ENCODE results near the gene IFT57.

The IFT57 gene

DNA sequence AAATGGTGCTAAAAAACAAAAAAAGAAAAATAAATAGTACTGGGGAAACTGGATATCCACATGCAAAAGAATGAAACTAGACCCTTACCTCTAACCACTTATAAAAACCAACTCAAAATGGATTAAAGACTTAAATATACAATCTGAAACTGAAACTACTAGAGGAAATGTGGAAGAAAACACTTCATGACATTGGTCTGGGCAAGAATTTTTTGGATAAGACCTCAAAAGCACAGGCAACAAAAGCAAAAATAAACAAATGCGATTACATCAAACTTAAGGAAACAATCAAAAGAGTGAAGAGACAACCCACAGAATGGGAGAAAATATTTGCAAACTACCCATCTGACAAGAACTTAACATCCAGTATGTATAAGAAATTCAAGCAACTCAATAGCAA, 6.4 kb downstream of the IFT57 start:
- DNase-seq, result peak in 1 of 2 donors; percentile 9

DNA sequence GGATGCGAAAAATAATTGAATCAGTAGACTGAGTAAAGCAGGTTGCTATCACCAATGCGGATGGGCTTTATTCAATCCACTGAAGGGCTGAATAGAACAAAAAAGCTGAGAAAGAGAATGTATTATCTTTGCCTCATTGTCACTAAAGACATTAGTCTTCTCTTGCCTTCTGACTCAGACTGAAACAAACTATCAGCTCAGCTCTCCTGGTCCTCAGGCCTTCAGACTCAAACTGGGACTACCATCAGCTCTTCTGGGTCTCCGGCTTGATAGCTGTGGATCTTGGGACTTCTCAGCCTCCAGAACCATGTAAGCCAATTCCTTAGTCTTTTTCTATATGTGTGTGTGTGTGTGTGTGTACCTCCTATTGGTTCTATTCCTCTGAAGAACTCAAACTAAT, 12.6 kb downstream of the IFT57 start:
- no peak for DNase-seq

DNA sequence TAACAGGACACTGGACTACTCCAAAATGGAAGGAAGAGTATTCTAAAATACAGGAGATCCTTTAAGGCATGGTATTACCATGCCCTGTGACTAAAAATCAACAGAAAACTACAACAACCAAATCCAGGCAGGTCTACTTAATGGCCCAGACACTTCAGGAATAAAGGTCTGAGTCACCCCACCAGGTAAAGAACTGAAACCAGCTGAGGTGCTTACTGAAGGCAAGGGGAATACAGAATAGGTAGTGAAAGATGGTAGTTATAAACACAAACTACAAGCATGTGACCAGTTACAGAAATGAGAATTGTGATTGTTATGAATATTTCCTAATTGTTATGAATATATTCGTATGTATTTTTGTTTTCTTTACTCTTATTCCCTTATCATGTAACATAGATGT, 13.4 kb downstream of the IFT57 start:
- DNase-seq, result no peak

DNA sequence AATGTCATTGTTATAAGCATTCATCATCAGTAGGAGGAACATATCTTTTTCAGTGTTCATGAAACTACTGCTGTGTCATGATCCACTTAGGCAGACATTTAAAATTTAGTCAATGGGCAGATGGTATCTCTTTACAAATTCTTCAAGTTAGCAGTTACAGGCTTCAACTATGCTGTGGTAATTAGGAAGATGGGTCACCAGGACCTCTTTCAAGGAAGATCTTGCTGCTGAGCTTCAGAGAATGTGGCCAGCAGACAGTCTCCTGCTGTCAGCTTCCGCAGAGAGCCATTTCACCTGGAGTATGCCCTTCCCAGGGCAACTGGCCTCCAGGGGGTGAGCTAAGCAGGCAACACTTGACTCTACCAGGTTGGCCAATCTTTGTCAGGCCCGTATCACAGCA, 19.4 kb downstream of the IFT57 start:
- no peak for DNase-seq

DNA sequence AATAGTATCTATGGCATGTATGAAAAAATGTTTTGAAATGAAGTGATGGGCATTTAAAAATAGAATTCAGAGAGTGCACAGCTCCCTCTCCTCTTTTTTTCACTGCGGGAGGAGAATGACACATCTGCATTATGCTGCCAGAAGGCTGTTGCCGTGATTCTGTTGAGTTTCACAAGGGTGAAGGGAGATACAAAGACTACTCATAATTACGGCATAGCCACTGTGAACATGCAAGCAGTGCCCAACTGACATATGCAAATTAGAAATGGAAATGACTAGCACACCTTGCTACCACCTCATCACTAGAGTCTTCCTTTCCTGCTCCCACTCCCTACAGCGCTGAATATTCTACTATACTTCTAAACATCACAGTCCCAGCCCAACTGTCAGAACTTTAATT, 20.1 kb downstream of the IFT57 start:
- no peak for DNase-seq

DNA sequence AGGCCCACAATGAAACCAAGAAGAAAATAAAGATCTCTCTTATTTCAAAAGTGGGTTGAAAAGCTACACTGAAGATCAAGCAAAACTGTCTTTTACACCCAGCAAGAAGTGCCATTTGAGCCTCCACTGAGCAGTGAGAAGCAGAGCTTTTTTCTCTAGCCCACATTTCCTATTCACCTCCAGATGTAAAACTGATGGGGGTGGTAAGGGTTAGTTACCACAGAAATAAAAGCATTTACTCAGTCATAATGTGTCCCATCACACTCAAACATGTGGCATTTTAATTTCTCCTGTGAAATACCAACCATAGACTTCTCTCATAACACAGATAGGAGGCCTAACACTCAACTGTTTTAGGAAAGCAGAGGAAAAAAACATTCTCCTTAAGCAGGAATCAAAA, 21.0 kb downstream of the IFT57 start:
- no peak for DNase-seq

DNA sequence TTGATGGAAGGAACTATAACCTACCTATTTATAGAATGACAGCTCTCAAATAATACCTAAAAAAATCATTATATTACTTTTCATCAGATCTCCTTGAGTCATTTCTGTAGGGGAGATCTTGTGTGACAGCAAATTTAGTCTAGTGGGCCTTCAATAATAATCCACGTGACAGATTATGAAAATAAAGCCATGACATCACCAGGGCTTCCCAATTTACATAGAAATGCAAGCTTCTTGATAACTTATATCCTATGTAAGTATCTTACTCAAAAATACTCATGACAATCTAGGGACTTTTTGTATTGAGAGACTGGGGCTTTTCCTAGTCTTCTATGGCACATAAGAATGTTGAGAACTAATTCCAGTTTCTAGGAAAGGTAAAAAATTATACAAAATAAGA, 21.6 kb downstream of the IFT57 start:
- peak in 1 of 2 donors; percentile 63 for DNase-seq

DNA sequence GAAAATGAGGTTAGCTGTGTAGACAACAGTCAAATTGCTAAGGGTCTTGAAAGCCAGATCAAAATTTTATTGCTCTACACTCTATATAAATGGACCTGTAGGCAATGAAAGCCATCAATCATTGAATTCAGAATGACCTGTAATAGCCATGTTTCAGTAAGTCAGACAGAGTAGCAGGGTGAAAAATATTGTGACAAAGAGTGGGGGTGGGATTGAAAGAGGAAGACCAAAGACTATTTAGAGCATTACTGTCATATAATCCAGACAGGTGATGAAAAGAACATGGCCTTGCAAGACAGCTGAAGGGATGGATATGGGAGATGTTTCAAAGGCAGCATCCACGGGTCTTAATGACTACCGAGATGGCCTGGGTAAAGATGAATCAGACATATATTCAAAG, 22.2 kb downstream of the IFT57 start:
- DNase-seq, result no peak

DNA sequence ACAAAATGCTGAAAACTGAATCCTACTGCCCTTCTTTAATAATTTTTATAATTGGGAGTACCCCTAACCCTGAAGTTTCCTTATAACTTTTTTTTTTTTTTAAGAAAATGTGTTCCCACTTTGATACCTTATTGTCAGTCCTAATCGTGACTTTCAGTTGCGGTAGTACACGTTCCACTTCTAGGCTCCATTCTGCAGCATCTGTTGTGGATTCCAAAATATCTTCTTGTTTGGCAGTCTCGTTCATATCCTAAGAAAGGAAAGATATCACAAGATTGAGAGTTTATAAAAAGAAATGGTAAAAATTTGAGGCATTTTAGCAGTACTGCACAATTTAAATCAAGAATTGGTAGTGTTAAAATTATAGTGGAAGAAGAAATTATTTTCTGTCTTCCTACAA, 30.8 kb downstream of the IFT57 start:
- no peak for DNase-seq

DNA sequence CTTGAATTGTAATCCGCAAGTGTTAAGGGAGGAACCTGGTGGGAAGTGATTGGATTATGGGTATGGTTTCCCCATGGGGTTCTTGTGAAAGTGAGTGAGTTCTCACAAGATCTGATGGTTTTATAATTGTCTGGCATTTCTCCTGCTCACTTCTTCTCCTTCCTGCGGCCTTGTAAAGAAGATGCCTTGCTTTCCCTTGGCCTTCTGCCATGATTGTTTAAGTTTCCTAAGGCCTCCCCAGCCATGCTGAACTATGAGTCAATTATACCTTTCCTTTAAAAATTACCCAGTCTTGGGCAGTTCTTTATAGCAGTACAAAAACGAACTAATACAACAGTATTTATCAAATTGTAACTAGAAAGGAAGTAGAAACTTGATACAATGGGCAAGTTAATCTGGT, 31.9 kb downstream of the IFT57 start:
- DNase-seq, result no peak

DNA sequence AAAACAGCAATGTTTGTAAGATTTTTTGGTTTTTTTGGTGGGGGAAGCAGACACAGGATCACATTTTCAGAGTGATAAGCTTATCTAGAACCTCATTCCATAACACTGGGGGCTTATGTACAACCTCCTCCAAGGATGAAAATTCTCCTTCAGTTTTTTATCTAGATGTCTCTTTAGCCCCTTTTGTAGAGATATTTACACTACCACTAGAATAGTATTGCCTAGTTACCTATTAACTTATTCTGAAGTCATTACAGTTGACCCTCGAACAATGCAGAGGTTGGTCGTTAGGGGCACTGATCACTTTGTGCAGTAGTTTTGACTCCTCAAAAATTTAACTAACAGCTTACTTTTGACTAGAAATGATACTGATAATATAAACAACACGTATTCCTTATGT, 32.8 kb downstream of the IFT57 start:
- DNase-seq, result no peak

DNA sequence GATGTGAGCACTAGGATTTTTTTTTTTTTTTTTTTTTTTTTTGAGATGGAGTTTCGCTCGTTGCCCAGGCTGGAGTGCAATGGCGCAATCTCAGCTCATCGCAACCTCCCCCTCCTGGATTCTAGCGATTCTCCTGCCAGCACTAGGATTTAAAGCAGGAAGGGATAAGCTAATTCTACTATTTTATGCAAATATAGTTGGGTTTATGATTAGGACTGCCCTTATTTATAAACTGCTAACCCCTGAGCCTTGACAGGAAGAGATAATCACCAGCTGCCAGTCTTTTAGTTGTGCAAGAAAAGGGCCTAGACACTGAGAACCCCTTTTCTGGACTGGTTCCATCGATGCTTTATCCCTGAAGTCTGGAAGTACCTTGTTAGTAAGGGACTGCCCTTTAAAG, 36.7 kb downstream of the IFT57 start:
- no peak for DNase-seq

DNA sequence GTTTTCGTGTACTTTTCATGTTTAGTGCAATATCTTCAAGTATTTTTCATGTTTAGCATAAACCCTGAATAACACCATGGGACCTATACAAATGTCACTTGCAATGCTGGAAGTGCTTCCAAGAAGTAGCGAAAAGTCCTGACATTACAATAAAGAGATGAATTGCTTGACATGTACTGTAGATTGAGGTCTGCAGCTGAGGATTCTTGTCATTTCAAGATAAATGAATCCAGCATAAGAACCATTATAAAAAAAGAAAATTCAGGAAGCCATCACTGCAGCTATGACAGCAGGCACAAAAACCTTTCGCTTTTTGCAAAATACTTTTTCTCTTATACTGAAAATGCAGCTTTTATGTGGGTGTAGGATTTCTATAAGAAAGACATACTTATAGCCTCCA, 37.4 kb downstream of the IFT57 start:
- DNase-seq, result no peak

DNA sequence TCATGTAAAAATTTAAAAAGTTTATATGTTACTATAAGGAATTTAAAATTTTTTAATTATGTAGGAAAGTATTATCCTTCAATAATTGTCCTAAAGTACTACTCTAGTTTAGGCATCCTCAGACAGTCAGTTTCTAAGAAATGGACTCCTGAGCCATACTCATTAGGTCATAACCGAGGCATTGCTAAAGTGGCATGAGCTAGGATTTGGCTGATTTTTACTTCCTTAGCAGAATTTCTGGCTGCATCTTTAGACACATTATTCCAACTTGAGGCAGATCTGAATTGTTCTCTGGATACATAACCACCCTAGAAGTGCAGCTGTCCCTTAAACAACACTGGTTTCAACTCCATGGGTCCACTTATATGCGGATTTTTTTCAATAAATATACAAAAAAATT, 38.3 kb downstream of the IFT57 start:
- DNase-seq, result peak in 1 of 2 donors; percentile 25

DNA sequence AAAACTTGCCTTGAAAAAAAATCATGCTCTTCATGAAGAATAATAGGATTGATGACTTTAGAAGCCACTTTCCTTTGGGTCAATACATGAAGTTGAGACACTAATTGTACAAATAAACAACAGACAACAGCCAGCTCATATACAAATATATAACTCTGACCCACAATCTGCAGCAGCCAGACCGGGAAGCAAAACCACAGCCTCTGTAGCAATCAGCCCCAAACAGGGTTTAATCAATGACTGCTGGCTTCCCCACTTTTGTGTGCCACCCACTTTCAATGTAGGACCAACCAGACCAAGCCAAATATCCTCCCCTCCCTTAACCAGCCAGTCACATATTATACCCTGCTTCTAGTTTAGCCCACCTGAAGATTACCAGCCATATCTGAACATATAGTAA, 39.0 kb downstream of the IFT57 start:
- DNase-seq, result peak; percentile 23 to 37

DNA sequence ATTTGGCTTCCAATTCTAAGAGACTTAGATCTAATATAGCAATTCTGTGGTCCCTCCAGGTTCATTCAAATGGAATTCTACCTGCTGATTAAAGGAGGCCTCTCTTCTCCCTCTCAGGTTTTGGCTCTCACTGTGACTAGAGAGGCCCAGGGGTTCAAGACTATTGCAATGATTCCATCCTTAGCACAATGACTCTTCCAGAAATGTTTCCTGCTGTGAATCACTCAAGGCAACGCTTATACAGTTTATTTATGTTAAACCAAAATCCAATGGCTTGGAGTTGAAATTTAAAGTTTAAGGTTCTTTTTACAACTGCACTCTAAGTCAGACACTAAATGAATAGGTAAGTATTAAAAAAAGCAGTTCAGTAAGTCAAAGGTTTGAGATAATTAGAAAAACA, 39.9 kb downstream of the IFT57 start:
- DNase-seq, result no peak

DNA sequence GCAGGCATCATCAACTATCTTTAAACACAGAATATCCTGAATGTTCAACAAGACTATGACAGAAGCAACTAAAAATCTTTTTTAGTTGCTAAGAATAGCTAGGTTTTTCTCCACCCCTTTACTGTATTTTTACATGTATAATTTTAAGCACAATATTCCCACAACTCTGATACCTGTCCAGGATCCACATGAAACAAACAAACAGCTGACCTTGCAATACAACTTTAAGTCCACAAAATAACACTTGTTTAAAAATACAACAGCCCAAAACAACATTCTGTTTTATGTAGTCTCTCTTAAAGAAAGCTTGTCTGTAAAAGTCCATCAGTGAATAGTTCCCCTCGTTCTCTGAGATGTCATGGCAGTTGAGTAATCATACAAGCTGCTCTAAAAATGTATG, 41.1 kb downstream of the IFT57 start:
- no peak for DNase-seq

DNA sequence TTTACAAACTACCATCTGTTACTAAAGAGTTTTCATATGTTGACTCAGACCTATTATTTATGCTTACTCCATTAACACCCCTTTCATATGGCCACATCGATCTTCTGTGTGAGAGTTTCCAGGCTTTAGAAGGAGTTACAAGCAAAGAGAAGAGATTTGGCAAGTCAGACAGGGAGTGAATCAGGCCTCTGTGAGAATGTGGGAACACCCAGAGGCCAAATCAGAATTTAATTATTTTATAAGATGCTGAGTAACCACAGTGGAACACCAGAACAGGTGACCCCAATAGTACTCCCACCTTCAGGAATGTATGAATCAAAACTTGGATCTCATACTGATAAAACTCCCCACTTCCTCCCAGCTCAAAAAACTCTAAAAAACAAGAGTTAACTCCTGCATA, 42.0 kb downstream of the IFT57 start:
- no peak for DNase-seq

DNA sequence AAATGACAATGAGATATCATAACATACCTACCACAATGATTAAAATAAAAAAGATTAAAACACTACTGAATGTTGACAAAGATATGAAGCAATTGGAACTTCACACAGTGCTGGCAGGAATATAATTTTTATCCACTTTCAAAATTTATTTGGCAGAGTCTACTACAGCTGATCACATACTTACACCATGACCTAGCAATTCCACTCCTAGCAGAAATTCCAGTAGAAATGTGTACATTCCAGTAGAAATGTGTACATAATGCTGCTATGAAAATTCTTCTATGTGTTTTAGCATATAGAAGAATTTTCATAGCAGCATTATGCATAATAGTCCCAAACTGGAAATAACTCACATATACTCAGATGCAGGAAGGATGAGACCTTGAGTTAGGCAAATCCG, 43.5 kb downstream of the IFT57 start:
- DNase-seq, result no peak

DNA sequence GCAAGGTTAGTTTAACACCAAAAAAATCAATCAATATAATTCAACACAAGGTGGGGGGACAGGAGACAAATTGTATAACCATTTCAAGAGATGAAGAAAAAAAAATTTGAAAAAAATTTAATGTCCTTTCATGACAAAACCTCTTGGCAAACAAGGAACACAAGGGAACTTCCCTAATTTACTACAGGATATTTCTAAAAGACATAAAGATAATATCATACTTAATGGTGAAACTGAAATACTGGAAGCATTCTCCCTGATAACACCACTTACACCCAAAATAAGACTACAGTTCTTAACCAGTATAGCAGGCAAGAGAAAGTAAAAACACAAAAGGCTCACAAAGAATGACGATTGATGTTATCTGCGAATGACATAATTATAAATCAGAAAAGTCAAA, 44.7 kb downstream of the IFT57 start:
- DNase-seq, result peak in 1 of 2 donors; percentile 25

DNA sequence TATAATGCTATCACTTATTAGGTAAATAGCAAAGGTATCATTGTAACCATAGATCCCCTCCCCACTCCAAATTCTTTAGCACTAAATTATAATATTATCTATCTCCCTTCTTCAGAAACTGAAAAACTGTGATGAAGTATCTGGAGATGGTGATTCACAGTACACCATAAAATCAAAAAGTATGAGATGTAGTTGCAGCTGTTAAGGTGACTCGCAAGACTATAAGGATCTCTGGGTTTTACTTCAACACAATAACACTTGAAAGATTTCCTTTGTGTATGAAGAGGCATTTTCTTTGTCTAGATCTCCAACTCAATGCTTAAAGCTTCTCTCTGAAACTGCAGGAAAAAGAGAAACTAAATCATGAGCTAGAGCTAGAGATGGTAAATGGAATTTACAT, 46.9 kb downstream of the IFT57 start:
- no peak for DNase-seq

DNA sequence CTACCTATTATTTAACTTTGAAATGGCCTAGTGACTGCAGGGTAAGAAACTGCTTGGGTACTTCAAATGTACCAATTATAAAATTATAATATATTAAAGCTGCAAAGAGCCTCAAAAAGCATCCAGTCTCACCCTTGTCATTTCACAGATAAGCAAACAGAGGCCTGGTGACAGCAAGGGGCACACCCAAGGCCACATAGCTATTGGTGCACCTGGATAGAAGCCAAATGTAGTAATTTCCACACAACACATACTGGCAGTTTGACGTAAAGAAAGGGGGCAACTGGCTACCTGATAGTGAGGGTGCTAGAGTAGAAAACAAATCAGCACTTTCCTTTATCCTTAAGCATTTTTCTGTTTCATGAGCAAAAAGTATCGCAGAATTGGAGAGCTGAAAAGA, 51.1 kb downstream of the IFT57 start:
- DNase-seq, result no peak

DNA sequence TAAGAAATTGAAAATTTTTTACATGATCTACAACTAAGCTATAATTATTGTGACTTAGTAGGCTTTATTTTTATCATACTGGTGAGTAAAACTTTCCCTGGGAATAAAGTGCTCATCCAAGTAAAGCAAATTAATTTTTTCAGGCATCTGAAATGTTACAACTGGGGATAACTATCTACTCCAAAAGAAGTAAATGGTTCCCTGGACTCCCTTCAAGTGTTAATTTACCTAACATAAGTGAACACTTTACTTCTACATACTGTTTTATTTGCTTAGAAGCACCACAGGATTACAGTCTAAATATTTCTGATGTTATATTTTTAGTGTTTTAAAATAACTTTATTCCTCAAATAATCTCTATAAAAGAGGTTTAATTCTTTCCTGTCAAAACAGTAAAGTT, 57.8 kb downstream of the IFT57 start:
- no peak for DNase-seq

DNA sequence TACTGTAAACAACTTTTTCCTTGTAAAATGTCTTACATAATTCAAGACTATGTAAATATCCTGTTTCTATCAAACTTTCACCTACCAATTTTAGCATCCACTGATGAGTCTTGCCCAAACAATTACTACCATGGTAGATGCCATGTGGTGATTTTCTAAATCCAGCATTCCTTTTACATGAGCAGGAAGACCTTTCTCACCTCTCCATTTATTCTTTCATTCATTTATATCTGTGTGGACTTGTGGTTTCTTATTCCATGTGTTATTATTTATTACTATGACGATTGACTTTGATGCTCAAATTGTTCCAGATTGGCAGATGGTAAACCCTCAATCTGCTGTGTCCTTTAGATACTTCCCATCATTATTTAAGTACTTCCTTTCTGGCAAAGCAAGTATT, 62.4 kb downstream of the IFT57 start:
- DNase-seq, result no peak

DNA sequence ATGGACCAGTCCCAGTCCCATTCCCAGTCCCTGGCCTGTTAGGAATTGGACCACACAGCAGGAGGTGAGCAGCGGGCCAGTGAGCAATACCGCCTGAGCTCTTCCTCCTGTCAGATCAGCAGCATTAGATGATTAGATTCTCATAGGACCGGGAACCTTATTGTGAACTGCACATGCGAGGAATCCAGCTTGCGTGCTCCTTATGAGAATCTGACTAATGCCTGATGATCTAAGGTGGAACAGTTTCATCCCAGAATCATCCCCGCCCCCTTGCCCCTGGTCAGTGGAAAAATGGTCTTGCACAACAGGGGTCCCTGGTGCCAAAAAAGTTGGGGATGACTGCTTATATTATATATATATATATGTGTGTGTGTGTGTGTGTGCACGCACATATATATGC, 63.1 kb downstream of the IFT57 start:
- DNase-seq, result no peak

DNA sequence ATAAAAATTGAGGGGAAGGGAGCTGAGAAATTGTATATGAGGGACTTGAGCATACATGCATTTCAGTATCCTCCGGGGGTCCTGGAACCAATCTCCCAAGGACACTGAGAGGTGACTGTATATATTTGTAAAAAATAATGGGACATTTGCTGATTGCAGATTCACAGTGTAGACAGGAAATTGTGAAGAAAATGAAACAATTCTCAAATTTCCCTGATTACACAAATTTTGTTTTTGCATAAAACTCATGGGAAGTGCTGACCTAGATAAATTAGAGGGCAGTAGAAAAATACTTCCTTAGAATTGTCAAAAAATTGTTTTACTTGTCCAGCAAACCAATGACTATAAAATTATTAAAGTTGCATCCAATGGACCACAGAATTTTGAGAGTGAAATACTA, 64.0 kb downstream of the IFT57 start:
- peak; percentile 87 to 92 for DNase-seq
